ENCODE results near the gene HMGN4. TPM values are rescaled to one million over a fixed set of nuclear protein-coding genes. Genes with fewer than 3 reads are reported as not detected.

Gene HMGN4
- total and polyA plus RNA-seq, 9 of the 15 experiments (the other 6 are each of a cell fraction or from before 2014, with no cell fraction given): 35.4 to 134 (median 94.1) TPM

- TF ChIP-seq MBD1 (CRISPR knock-in tag; IDR thresholded peaks at IDR 0.05): no peak
- no peak for TF ChIP-seq NFE2L1 (tag; IDR thresholded peaks at IDR 0.05; ENCODE audit: borderline replicate concordance, low read depth)
- no peak for TF ChIP-seq REST (IDR thresholded peaks at IDR 0.05; ENCODE audit: borderline replicate concordance)
- no peak for TF ChIP-seq REST (CRISPR knock-in tag; IDR thresholded peaks at IDR 0.05; ENCODE audit: low read depth)
- TF ChIP-seq CREB5 (CRISPR knock-in tag; IDR thresholded peaks at IDR 0.05): no peak
- no peak for TF ChIP-seq MEF2A (IDR thresholded peaks at IDR 0.05; ENCODE audit: control insufficient read depth, low read depth, low read length)
- TF ChIP-seq MYNN (IDR thresholded peaks at IDR 0.05): no peak
- no peak for TF ChIP-seq MYNN (CRISPR knock-in tag; IDR thresholded peaks at IDR 0.05)
- no peak for TF ChIP-seq BCLAF1 (IDR thresholded peaks at IDR 0.05; ENCODE audit: borderline replicate concordance in 1 of 2, control insufficient read depth in 1 of 2, low read depth in 2 of 2, low read length in 1 of 2)
- no peak for TF ChIP-seq NELFE (IDR thresholded peaks at IDR 0.05; ENCODE audit: insufficient read depth, insufficient read length)
- TF ChIP-seq ZNF263 (CRISPR knock-in tag; IDR thresholded peaks at IDR 0.05; ENCODE audit: borderline replicate concordance): 0 out of 2 replicates have a peak, but pooled peaks have one; percentile 57
- no peak for TF ChIP-seq ETV1 (tag; conservative IDR thresholded peaks at IDR 0.05; ENCODE audit: low read depth)
- TF ChIP-seq ZNF282 (CRISPR knock-in tag; IDR thresholded peaks at IDR 0.05): no peak
- TF ChIP-seq ZNF347 (CRISPR knock-in tag; IDR thresholded peaks at IDR 0.05; ENCODE audit: low read depth): no peak
- no peak for TF ChIP-seq ZNF134 (CRISPR knock-in tag; conservative IDR thresholded peaks at IDR 0.05)
Observed at GRCh38 chr6:26538572-26538902, 371 bp downstream of the HMGN4 start (continued).

All from K562 (cell line).